Type B pancreatic cell (in vitro differentiated cells): ENCODE measurements around the gene HCRT. TPM values are rescaled to one million over a fixed set of nuclear protein-coding genes. Genes with fewer than 3 reads are reported as not detected.

Experiments
- DNase-seq: peaks from one replicate; pipeline ENCODE4 v3.0.0; 2021; ENCODE audit warnings: mixed read lengths; ENCODE audit not compliant: unreplicated experiment; ENCODE audit errors: extremely low spot score
- H3K27ac Mint-ChIP-seq: 2 replicates; pipeline ENCODE4 v1.8.0; 2021; ENCODE audit warnings: mild to moderate bottlenecking, mixed read lengths
- H3K27me3 Mint-ChIP-seq: 2 replicates; pipeline ENCODE4 v1.8.0; 2021; ENCODE audit warnings: mixed read lengths
- H3K36me3 Mint-ChIP-seq: 2 replicates; pipeline ENCODE4 v1.8.0; 2021; ENCODE audit warnings: mixed read lengths
- H3K4me1 Mint-ChIP-seq: one replicate; pipeline ENCODE4 v1.8.0; 2021; ENCODE audit warnings: mixed read lengths; ENCODE audit not compliant: unreplicated experiment
- H3K4me3 Mint-ChIP-seq: 2 replicates; pipeline ENCODE4 v1.8.0; 2021; ENCODE audit warnings: mild to moderate bottlenecking, mixed read lengths
- H3K9me3 Mint-ChIP-seq: 2 replicates; pipeline ENCODE4 v1.8.0; 2021; ENCODE audit warnings: mixed read lengths
- CTCF ChIP-seq: fragments of 200-600 bp; sonication (generic); conservative IDR thresholded peaks from 2 replicates; pipeline ENCODE4 v1.5.0; 2021; ENCODE audit warnings: antibody characterized with exemption, mild to moderate bottlenecking
- total RNA-seq: library from RNA; stranded (reverse); gene quantifications from 2 replicates; pipeline ENCODE4 v1.2.1, GENCODE V29; 2021; ENCODE audit warnings: low replicate concordance

Gene HCRT
- total RNA-seq, 1 donor from 2014 or later = not detected

- H3K36me3 Mint-ChIP-seq = no peaks in the 10 kb centered on the region
- peaks cover 82% of the 10 kb centered on the region for H3K27me3 Mint-ChIP-seq
- H3K4me3 Mint-ChIP-seq = no peak overlapping the region
Measured at GRCh38 chr17:42179335-42179734, 5.9 kb downstream of the HCRT start.

GRCh38 chr17:42178817-42179216 is 6.4 kb downstream of the HCRT start:
- H3K4me1 Mint-ChIP-seq = no peaks in the 10 kb centered on the region
- no peaks in the 10 kb centered on the region for H3K36me3 Mint-ChIP-seq
- TF ChIP-seq CTCF = no peak
- H3K27ac Mint-ChIP-seq = no peak overlapping the region
- no peak overlapping the region for H3K4me3 Mint-ChIP-seq
- H3K9me3 Mint-ChIP-seq = no peaks in the 10 kb centered on the region
- peaks cover 78% of the 10 kb centered on the region for H3K27me3 Mint-ChIP-seq
- no peak for DNase-seq

More at GRCh38 chr17:42179335-42179734, 5.9 kb downstream of the HCRT start:
- no peak for DNase-seq
- Mint-ChIP-seq H3K27ac (no peak overlapping the region), H3K4me1 (no peaks in the 10 kb centered on the region), H3K9me3 (no peaks in the 10 kb centered on the region)
- TF ChIP-seq CTCF = no peak

GRCh38 chr17:42177684-42178083 is 7.6 kb downstream of the HCRT start:
- Mint-ChIP-seq H3K27ac (no peak overlapping the region), H3K36me3 (no peaks in the 10 kb centered on the region)

GRCh38 chr17:42174126-42174783 is 11.0 kb downstream of the HCRT start:
- no peak for DNase-seq
- Mint-ChIP-seq H3K27ac (no peak overlapping the region), H3K4me3 (no peak overlapping the region), H3K27me3 (peaks cover 60% of the 10 kb centered on the region), H3K9me3 (no peaks in the 10 kb centered on the region), H3K36me3 (no peaks in the 10 kb centered on the region), H3K4me1 (no peaks in the 10 kb centered on the region)
- TF ChIP-seq CTCF = no peak

More at GRCh38 chr17:42177684-42178083, 7.6 kb downstream of the HCRT start:
- no peak for DNase-seq
- Mint-ChIP-seq H3K4me1 (no peaks in the 10 kb centered on the region), H3K9me3 (no peaks in the 10 kb centered on the region), H3K27me3 (peaks cover 69% of the 10 kb centered on the region), H3K4me3 (no peak overlapping the region)
- TF ChIP-seq CTCF = no peak

GRCh38 chr17:42171831-42172230 is 13.4 kb downstream of the HCRT start:
- DNase-seq = no peak
- Mint-ChIP-seq H3K27me3 (peaks cover 43% of the 10 kb centered on the region), H3K4me3 (no peak overlapping the region), H3K27ac (no peak overlapping the region), H3K9me3 (no peaks in the 10 kb centered on the region), H3K4me1 (no peaks in the 10 kb centered on the region), H3K36me3 (no peaks in the 10 kb centered on the region)
- TF ChIP-seq CTCF = no peak
